Measurements from ENCODE around the gene ANO4. TPM values are rescaled to one million over a fixed set of nuclear protein-coding genes. Genes with fewer than 3 reads are reported as not detected.

Gene ANO4
- total RNA-seq, 3 donors from 2014 or later (not counting 1 experiment from before 2014, with no cell fraction given) = not detected

DNA sequence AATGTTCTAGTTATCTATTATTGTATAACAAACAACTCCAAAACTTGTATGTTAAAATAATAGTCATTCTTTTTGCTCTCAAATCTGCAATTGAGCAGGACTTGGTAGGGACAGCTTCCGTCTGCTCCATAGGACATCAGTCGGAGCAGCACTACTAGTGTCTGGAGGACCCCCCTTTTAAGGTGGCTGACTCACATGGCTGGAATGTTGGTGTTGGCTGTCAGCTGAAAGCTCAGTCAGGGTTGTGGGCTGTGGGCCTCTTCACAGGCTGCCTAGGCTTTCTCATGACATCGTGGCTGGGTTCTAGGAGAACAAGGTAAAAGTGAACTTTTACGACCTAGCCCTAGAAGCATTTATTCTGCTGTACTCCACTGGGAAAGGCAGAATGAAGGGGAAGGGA, 160.6 kb downstream of the ANO4 start:
- intact Hi-C loops (cut with micrococcal nuclease) = no loop called here
- H3K4me3 ChIP-seq (ENCODE audit: low read length) = no peak overlapping the region
- ATAC-seq (no peak), DNase-seq (no peak)
- no peaks in the 10 kb centered on the region for H3K9me3 ChIP-seq (ENCODE audit: control insufficient read depth, insufficient read depth, low read length)
- H3K36me3 Mint-ChIP-seq = no peaks in the 10 kb centered on the region
- peaks cover 7% of the 10 kb centered on the region in 2 donors for H3K9me3 Mint-ChIP-seq
- H3K27ac Mint-ChIP-seq = no peak overlapping the region
- no peaks in the 10 kb centered on the region for H3K27me3 Mint-ChIP-seq (ENCODE audit: low read depth in 2 of 2)
- H3K4me3 Mint-ChIP-seq = no peak overlapping the region
- H3K4me1 Mint-ChIP-seq = no peaks in the 10 kb centered on the region
- no peak overlapping the region for H3K27ac ChIP-seq (ENCODE audit: low read length)
- H3K4me1 ChIP-seq (ENCODE audit: control insufficient read depth, insufficient read depth, low read length) = no peaks in the 10 kb centered on the region
- no peaks in the 10 kb centered on the region for H3K27me3 ChIP-seq (ENCODE audit: control insufficient read depth, insufficient read depth, low read length)
- WGBS (ENCODE audit: insufficient coverage) = 90% methylated on average over 4 of the region's 4 CpGs
- TF ChIP-seq, protein P1, sequence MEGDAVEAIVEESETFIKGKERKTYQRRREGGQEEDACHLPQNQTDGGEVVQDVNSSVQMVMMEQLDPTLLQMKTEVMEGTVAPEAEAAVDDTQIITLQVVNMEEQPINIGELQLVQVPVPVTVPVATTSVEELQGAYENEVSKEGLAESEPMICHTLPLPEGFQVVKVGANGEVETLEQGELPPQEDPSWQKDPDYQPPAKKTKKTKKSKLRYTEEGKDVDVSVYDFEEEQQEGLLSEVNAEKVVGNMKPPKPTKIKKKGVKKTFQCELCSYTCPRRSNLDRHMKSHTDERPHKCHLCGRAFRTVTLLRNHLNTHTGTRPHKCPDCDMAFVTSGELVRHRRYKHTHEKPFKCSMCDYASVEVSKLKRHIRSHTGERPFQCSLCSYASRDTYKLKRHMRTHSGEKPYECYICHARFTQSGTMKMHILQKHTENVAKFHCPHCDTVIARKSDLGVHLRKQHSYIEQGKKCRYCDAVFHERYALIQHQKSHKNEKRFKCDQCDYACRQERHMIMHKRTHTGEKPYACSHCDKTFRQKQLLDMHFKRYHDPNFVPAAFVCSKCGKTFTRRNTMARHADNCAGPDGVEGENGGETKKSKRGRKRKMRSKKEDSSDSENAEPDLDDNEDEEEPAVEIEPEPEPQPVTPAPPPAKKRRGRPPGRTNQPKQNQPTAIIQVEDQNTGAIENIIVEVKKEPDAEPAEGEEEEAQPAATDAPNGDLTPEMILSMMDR (IDR thresholded peaks at IDR 0.05) = no peak
- no peaks in the 10 kb centered on the region for H3K36me3 ChIP-seq (ENCODE audit: control insufficient read depth, insufficient read depth, low read length)

DNA sequence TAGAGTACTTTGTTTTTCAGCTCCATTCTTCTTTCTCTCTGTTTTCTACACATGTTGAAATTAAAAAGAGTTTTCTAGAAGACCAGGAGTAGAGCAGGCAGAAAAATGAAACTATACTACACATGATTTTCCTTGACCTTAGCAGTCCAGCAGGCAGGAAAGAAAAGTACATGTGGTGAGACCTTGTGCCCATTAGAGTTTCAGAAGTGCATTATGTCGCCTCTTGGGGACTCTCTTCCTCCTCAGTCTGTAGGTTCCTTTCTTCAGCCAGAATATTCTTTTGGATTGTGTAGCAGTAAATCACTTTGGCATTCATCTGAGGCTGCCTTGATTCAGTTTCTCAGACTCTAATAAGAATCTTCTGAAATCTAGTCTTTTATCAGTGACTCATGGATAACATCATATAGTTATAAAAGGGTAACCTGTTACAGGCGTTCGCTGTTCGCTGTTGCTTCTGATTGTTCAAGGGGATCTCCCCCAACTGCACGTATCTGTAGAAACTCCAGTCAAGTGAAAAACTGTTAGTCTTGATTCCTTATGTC, 161.8 kb downstream of the ANO4 start:
- WGBS (ENCODE audit: insufficient coverage) = 72% methylated on average over 5 of the region's 5 CpGs
- Histone ChIP-seq H3K27ac (ENCODE audit: low read length) (no peak overlapping the region), H3K4me1 (ENCODE audit: control insufficient read depth, insufficient read depth, low read length) (no peaks in the 10 kb centered on the region), H3K27me3 (ENCODE audit: control insufficient read depth, insufficient read depth, low read length) (no peaks in the 10 kb centered on the region), H3K36me3 (ENCODE audit: control insufficient read depth, insufficient read depth, low read length) (no peaks in the 10 kb centered on the region), H3K9me3 (ENCODE audit: control insufficient read depth, insufficient read depth, low read length) (no peaks in the 10 kb centered on the region), H3K4me3 (ENCODE audit: low read length) (no peak overlapping the region)
- H3K27ac Mint-ChIP-seq = no peak overlapping the region
- TF ChIP-seq, protein P1 (IDR thresholded peaks at IDR 0.05) = no peak
- H3K9me3 Mint-ChIP-seq = peaks cover 7% of the 10 kb centered on the region in 2 donors
- H3K4me3 Mint-ChIP-seq = no peak overlapping the region
- no peaks in the 10 kb centered on the region for H3K27me3 Mint-ChIP-seq (ENCODE audit: low read depth in 2 of 2)
- intact Hi-C loops (cut with micrococcal nuclease) = no loop called here
- H3K4me1 Mint-ChIP-seq = no peaks in the 10 kb centered on the region
- ATAC-seq (no peak), DNase-seq (no peak)
- H3K36me3 Mint-ChIP-seq = no peaks in the 10 kb centered on the region

DNA sequence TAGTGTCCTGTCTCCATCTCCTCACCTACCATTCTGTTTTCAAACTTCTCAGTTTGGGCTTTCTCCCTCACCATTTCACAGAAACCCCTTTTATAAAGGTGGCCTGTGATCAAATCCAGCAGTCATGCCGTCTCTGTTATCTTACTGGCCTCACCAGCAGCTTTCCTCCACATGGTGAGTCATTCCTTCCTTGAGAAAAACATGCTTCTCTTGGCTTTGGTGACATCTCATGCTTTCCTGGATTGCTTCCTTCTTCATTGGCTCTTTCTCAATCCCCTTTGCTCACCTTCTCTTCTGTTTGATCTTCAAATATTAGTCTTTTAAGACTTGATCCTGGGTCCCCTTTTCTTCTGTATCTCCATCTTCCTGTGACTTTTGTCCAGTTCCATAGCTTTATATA, 164.9 kb downstream of the ANO4 start:
- Histone ChIP-seq H3K4me3 (ENCODE audit: low read length) (no peak overlapping the region), H3K27me3 (ENCODE audit: control insufficient read depth, insufficient read depth, low read length) (no peaks in the 10 kb centered on the region), H3K36me3 (ENCODE audit: control insufficient read depth, insufficient read depth, low read length) (no peaks in the 10 kb centered on the region), H3K27ac (ENCODE audit: low read length) (no peak overlapping the region), H3K9me3 (ENCODE audit: control insufficient read depth, insufficient read depth, low read length) (no peaks in the 10 kb centered on the region), H3K4me1 (ENCODE audit: control insufficient read depth, insufficient read depth, low read length) (no peaks in the 10 kb centered on the region)
- Mint-ChIP-seq H3K27me3 (ENCODE audit: low read depth in 2 of 2) (no peaks in the 10 kb centered on the region), H3K27ac (no peak overlapping the region), H3K4me1 (no peaks in the 10 kb centered on the region), H3K9me3 (peaks cover 7 to 9% of the 10 kb centered on the region in 2 donors), H3K4me3 (no peak overlapping the region), H3K36me3 (no peaks in the 10 kb centered on the region)
- DNase-seq (no peak), ATAC-seq (no peak)
- intact Hi-C loops (cut with micrococcal nuclease) = no loop called here
- WGBS (ENCODE audit: insufficient coverage) = 0% methylated on average over 1 of the region's 1 CpG
- TF ChIP-seq, protein P1 (IDR thresholded peaks at IDR 0.05) = no peak

DNA sequence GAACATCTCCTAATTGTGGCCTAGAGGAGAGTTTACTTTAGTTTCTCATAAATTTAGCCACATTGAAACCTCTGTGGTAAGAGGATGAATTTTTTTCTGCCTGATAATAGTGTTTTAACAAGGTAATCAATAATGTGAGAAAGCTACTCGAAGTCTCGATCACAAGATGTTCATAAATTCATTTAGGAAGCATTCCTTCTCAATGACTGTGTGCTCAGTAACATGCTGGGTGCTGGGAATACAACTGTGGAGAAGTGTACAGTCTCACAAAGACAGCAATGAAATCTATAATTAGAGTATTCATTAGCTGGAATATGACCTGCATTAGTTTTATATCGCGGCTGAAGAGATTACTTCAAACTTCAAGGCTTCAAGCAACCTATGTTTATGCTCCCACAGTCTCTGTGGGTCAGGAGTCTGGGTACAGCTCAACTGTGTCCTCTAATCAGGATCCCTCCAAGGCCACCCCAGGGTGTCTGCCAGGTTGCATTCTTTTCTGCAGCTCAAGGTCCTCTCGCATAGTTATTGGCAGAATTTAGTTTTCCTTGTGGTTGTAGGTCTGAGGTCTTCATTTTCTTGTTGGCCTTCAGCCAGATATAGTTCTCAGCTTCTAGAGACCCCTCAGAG, 167.6 kb downstream of the ANO4 start:
- WGBS (ENCODE audit: insufficient coverage) = 85% methylated on average over 4 of the region's 5 CpGs
- Histone ChIP-seq H3K4me1 (ENCODE audit: control insufficient read depth, insufficient read depth, low read length) (no peaks in the 10 kb centered on the region), H3K27me3 (ENCODE audit: control insufficient read depth, insufficient read depth, low read length) (no peaks in the 10 kb centered on the region), H3K27ac (ENCODE audit: low read length) (no peak overlapping the region), H3K9me3 (ENCODE audit: control insufficient read depth, insufficient read depth, low read length) (no peaks in the 10 kb centered on the region), H3K4me3 (ENCODE audit: low read length) (no peak overlapping the region), H3K36me3 (ENCODE audit: control insufficient read depth, insufficient read depth, low read length) (no peaks in the 10 kb centered on the region)
- ATAC-seq (no peak), DNase-seq (no peak)
- Mint-ChIP-seq H3K27me3 (ENCODE audit: low read depth in 2 of 2) (peaks cover 0 to 2% of the 10 kb centered on the region in 2 donors), H3K4me1 (no peaks in the 10 kb centered on the region), H3K4me3 (no peak overlapping the region), H3K27ac (no peak overlapping the region), H3K9me3 (peaks cover 13 to 16% of the 10 kb centered on the region in 2 donors), H3K36me3 (no peaks in the 10 kb centered on the region)
- intact Hi-C loops (cut with micrococcal nuclease) = no loop called here
- TF ChIP-seq, protein P1 (IDR thresholded peaks at IDR 0.05) = no peak

Data from natural killer cell (primary cell).